OCI-LY7 (cell line): ENCODE data around the gene VMO1.

Experiments used
- EZH2phosphoT487 ChIP-seq: fragments of 200-600 bp; sonication (generic); IDR thresholded peaks from 2 replicates; pipeline ENCODE4 v1.6.1; 2018; ENCODE audit warnings: low read depth, borderline replicate concordance, mild to moderate bottlenecking, mixed run types, antibody characterized with exemption, low read length, moderate library complexity, mixed read lengths
- TF ChIP-seq, protein P1 (sequence below): fragments of 200-600 bp; sonication (generic); conservative IDR thresholded peaks from 2 replicates; pipeline ENCODE4 v1.5.1; 2014; ENCODE audit warnings: mild to moderate bottlenecking, antibody characterized with exemption, low read length, moderate library complexity, mixed read lengths

DNA sequence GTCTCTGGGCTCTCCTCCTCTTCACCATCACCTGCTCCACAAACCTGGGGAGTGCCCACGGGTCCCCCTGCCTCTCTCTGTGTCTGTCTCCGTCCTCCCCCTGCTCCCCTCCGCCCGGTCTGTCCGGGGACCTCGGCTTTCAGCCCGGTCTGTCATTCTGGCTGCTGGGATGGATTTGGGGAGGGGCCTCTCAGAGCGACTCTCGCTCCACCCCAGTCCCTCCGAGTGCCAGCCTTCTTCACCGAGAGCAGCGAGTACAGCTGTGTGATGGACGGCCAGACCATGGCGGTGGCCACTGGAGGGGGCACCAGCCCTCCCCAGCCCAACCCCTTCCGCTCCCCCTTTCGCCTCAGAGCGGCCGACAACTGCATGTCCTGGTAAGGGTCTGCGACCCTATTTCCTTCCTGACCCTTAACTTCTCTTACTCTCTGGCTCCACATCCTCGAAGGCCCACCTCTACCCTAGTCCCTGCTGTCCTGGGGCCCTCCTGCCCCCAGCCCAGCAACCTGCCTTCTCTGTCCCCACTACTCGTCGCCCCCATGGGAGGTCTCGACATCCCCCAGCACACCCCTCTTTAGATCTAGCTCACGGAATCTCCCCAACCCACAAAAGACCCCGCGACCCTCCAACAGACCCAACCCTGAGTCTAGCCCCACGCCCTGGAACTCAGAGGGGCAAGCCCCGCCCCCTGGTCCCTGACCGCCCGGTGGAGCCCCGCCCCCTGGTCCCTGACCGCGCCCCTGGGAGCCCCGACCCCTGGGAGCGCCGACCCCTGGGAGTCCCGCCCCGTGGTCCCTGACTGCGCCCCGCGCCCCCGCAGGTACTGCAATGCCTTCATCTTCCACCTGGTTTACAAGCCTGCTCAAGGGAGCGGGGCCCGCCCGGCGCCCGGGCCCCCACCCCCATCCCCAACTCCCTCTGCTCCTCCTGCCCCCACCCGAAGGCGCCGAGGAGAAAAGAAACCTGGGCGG, 40.9 kb downstream of the VMO1 start:
- TF ChIP-seq, protein P1, sequence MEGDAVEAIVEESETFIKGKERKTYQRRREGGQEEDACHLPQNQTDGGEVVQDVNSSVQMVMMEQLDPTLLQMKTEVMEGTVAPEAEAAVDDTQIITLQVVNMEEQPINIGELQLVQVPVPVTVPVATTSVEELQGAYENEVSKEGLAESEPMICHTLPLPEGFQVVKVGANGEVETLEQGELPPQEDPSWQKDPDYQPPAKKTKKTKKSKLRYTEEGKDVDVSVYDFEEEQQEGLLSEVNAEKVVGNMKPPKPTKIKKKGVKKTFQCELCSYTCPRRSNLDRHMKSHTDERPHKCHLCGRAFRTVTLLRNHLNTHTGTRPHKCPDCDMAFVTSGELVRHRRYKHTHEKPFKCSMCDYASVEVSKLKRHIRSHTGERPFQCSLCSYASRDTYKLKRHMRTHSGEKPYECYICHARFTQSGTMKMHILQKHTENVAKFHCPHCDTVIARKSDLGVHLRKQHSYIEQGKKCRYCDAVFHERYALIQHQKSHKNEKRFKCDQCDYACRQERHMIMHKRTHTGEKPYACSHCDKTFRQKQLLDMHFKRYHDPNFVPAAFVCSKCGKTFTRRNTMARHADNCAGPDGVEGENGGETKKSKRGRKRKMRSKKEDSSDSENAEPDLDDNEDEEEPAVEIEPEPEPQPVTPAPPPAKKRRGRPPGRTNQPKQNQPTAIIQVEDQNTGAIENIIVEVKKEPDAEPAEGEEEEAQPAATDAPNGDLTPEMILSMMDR, result no peak
- no peak for TF ChIP-seq EZH2phosphoT487
